Measurements from ENCODE around the gene OTP.

DNA sequence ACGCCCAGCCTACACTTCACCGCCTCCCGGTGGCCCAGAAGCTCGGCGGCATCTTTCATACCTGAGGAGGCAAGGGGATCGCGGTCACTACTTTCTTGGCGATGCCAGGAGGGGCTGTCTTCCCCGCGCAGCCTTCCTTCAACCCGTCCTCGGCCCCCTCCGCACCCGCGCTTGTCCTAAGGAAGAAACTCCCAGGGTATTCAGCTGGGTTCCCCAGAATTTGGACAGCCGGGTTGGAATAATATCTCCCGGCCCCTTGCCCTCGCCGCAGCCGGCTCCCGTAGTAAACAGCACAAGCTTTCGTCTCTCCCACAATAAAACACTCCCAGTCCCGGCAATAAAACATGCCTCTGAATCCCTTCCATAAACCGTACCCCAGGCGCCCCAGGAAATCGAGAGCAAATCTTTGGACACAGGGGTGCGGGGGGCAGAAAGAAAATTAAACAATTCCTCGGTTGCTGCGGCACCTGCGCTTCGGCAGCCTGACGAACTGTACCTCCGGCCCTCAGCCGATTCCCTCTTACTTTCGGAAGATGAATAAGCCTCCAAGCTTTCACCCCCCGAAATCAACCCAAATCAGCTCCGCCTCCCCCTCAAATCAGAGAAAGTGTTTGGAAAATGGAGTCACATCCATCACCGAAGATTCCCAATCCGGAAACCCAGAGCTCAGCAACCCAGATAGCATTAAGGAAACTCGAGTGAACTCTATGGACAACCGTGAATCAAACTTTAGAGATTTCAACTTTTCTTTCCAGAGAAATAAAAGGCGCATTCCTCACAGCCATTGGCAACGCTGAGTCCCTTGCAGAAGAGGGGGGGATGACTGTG lies 1.1 kb downstream of the OTP start:
- TF ChIP-seq EZH2phosphoT487 (conservative IDR thresholded peaks at IDR 0.05; ENCODE audit: low read length), result no peak
- TF ChIP-seq, protein P1, sequence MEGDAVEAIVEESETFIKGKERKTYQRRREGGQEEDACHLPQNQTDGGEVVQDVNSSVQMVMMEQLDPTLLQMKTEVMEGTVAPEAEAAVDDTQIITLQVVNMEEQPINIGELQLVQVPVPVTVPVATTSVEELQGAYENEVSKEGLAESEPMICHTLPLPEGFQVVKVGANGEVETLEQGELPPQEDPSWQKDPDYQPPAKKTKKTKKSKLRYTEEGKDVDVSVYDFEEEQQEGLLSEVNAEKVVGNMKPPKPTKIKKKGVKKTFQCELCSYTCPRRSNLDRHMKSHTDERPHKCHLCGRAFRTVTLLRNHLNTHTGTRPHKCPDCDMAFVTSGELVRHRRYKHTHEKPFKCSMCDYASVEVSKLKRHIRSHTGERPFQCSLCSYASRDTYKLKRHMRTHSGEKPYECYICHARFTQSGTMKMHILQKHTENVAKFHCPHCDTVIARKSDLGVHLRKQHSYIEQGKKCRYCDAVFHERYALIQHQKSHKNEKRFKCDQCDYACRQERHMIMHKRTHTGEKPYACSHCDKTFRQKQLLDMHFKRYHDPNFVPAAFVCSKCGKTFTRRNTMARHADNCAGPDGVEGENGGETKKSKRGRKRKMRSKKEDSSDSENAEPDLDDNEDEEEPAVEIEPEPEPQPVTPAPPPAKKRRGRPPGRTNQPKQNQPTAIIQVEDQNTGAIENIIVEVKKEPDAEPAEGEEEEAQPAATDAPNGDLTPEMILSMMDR (IDR thresholded peaks at IDR 0.05; ENCODE audit: insufficient read depth, low read length, poor library complexity, severe bottlenecking), result no peak

All from SU-DHL-6 (cell line).